Right lung (tissue), 5 donors: ENCODE measurements around the gene RNASE11. TPM values are rescaled to one million over a fixed set of nuclear protein-coding genes. Genes with fewer than 3 reads are reported as not detected.

Experiments used
- polyA plus RNA-seq, 5 donors: library from polyadenylated mRNA; unstranded; fragments of 120-200 nt; gene quantifications; one replicate each; pipeline versions ENCODE4 v1.2.1 to v1.2.3, GENCODE V29; 2013; ENCODE audit warnings: inconsistent platforms in 1 of 5, low replicate concordance in 1 of 5; ENCODE audit not compliant: insufficient read length in 5 of 5, insufficient read depth in 1 of 5

Gene RNASE11
- polyA plus RNA-seq, 5 donors, result not detected

Other genes starting within 250 kb of the RNASE11 start
- 10 to 100 TPM; 50.3 to 71.0 (median 62.8) TPM for gene PARP2, start 244.4 kb downstream of the RNASE11 start, polyA plus RNA-seq
- 10 to 100 TPM; 19.1 to 22.6 (median 20.8) TPM for gene TEP1, start 174.5 kb downstream of the RNASE11 start, polyA plus RNA-seq
- gene KLHL33, start 151.8 kb downstream of the RNASE11 start, polyA plus RNA-seq, result under 1 TPM; 0.23 to 0.27 (median 0.26) TPM
- gene OSGEP, start 133.2 kb downstream of the RNASE11 start, polyA plus RNA-seq, result 10 to 100 TPM; 72.4 to 90.2 (median 78.0) TPM
- 100 to 1,000 TPM; 318 to 352 (median 331) TPM for gene APEX1, start 132.8 kb downstream of the RNASE11 start, polyA plus RNA-seq
- gene PIP4P1, start 126.6 kb downstream of the RNASE11 start, polyA plus RNA-seq, result 10 to 100 TPM; 27.3 to 36.8 (median 33.0) TPM
- gene PNP, start 118.6 kb downstream of the RNASE11 start, polyA plus RNA-seq, result 10 to 100 TPM; 31.0 to 47.3 (median 36.0) TPM
- gene RNASE10, start 82.5 kb downstream of the RNASE11 start, polyA plus RNA-seq, result under 1 TPM in 3 of 5 donors, not detected in 2; 0.43 to 0.84 (median 0.68) TPM
- not detected for gene RNASE9, start 27.0 kb downstream of the RNASE11 start, polyA plus RNA-seq
- not detected for gene RNASE12, start 3.4 kb upstream of the RNASE11 start, polyA plus RNA-seq
- gene OR6S1, start 53.7 kb upstream of the RNASE11 start, polyA plus RNA-seq, result not detected
- gene RNASE4, start 96.6 kb upstream of the RNASE11 start, polyA plus RNA-seq, result 10 to 100 TPM in 1 of 5 donors, 1 to 10 TPM in 4; 6.6 to 10.1 (median 9.1) TPM
- gene ANG, start 100.8 kb upstream of the RNASE11 start, polyA plus RNA-seq, result 10 to 100 TPM in 2 of 5 donors, 1 to 10 TPM in 3; 7.2 to 11.7 (median 8.9) TPM
- under 1 TPM in 1 of 5 donors, not detected in 4; 0.16 TPM for gene EDDM3A, start 157.9 kb upstream of the RNASE11 start, polyA plus RNA-seq
- gene EDDM3B, start 180.4 kb upstream of the RNASE11 start, polyA plus RNA-seq, result not detected
- 1 to 10 TPM; 6.5 to 8.3 (median 7.9) TPM for gene RNASE6, start 193.3 kb upstream of the RNASE11 start, polyA plus RNA-seq
- 100 to 1,000 TPM; 299 to 478 (median 401) TPM for gene RNASE1, start 214.8 kb upstream of the RNASE11 start, polyA plus RNA-seq